Keratinocyte (primary cell): ENCODE data around the gene ABL1. TPM values are rescaled to one million over a fixed set of nuclear protein-coding genes. Genes with fewer than 3 reads are reported as not detected.
A peak's percentile ranks its signal among the peaks of the same experiment; 100 is the strongest.

ENCODE experiments used
- DNase-seq: peaks from one replicate; pipeline ENCODE4 v3.0.0-alpha.2; 2011; ENCODE audit warnings: low read depth, missing footprints, low spot score
- FAIRE-seq: peaks from 2 replicates; lab custom pipeline; 2011; peaks lifted over from hg19 to GRCh38; lab: Jason Lieb, UNC
- H2AFZ ChIP-seq: 2 replicates; pipeline ENCODE4 v1.6.0; 2012; ENCODE audit warnings: low read length, control low read depth, inconsistent platforms; ENCODE audit not compliant: control insufficient read depth
- H3K27ac ChIP-seq: 2 replicates; pipeline ENCODE4 v1.5.1; 2011; ENCODE audit warnings: low read length; ENCODE audit not compliant: control insufficient read depth, insufficient read depth
- H3K27me3 ChIP-seq: 3 replicates; pipeline ENCODE4 v1.6.0; 2011; ENCODE audit warnings: low read length; ENCODE audit not compliant: control insufficient read depth, insufficient read depth; ENCODE audit errors: extremely low read depth
- H3K36me3 ChIP-seq, 2 experiments: 2 replicates in 1 of 2; 3 replicates in 1 of 2; pipeline ENCODE4 v1.5.1; 2011; ENCODE audit warnings: low read length in 2 of 2, mild to moderate bottlenecking in 1 of 2; ENCODE audit not compliant: control insufficient read depth in 2 of 2, insufficient read depth in 2 of 2; ENCODE audit errors: extremely low read depth in 1 of 2
- H3K4me1 ChIP-seq: 3 replicates; pipeline ENCODE4 v1.5.1; 2011; ENCODE audit warnings: low read length; ENCODE audit not compliant: control insufficient read depth, insufficient read depth; ENCODE audit errors: extremely low read depth
- H3K4me2 ChIP-seq: 3 replicates; pipeline ENCODE4 v1.6.0; 2011; ENCODE audit warnings: low read depth, low read length; ENCODE audit not compliant: control insufficient read depth, insufficient read depth; ENCODE audit errors: extremely low read depth
- H3K4me3 ChIP-seq, 3 experiments: fragments of 200-600 bp in 1 of 3; sonication (generic) in 1 of 3; 2 replicates in 2 of 3; 3 replicates in 1 of 3; pipeline ENCODE4 v1.5.1; 2011 to 2016; ENCODE audit warnings: low read length in 3 of 3, mild to moderate bottlenecking in 3 of 3, control low read depth in 2 of 3, inconsistent platforms in 1 of 3, low read depth in 1 of 3, mixed read lengths in 1 of 3, mixed run types in 1 of 3, moderate library complexity in 1 of 3; ENCODE audit not compliant: control insufficient read depth in 2 of 3, insufficient read depth in 2 of 3; ENCODE audit errors: extremely low read depth in 1 of 3
- H3K79me2 ChIP-seq: 2 replicates; pipeline ENCODE4 v1.6.0; 2012; ENCODE audit warnings: low read length; ENCODE audit not compliant: control insufficient read depth, insufficient read depth
- H3K9ac ChIP-seq: 3 replicates; pipeline ENCODE4 v1.6.0; 2011; ENCODE audit warnings: low read length; ENCODE audit not compliant: control insufficient read depth, insufficient read depth; ENCODE audit errors: extremely low read depth
- H3K9me1 ChIP-seq: 3 replicates; pipeline ENCODE4 v1.6.0; 2011; ENCODE audit warnings: low read length; ENCODE audit not compliant: control insufficient read depth, insufficient read depth; ENCODE audit errors: extremely low read depth
- H3K9me3 ChIP-seq: 2 replicates; pipeline ENCODE4 v1.5.1; 2012; ENCODE audit warnings: low read depth, low read length; ENCODE audit not compliant: control insufficient read depth
- H4K20me1 ChIP-seq: 3 replicates; pipeline ENCODE4 v1.6.0; 2011; ENCODE audit warnings: low read length; ENCODE audit not compliant: control insufficient read depth, insufficient read depth; ENCODE audit errors: extremely low read depth
- CTCF ChIP-seq, 3 experiments: IDR thresholded peaks in 1 of 3; conservative IDR thresholded peaks in 1 of 3; optimal IDR thresholded peaks in 1 of 3; 2 replicates in 2 of 3; 3 replicates in 1 of 3; pipeline versions ENCODE3 to v1.5.1; 2011; ENCODE audit warnings: low read length in 3 of 3, mild to moderate bottlenecking in 3 of 3, moderate library complexity in 2 of 3, control low read depth in 1 of 3, inconsistent platforms in 1 of 3; ENCODE audit not compliant: insufficient read depth in 2 of 3; ENCODE audit errors: extremely low read depth in 1 of 3
- EZH2 ChIP-seq: IDR thresholded peaks from one replicate; pipeline ENCODE4 v1.6.1; 2012; ENCODE audit warnings: inconsistent platforms, mild to moderate bottlenecking, low read length, moderate library complexity
- dilution Hi-C: fragments of 300-500 bp; cut with MboI; formaldehyde crosslinking; loops from one replicate; pipeline ENCODE4 v1.7.0; 2020; ENCODE audit warnings: low sequenced_read_pairs; ENCODE audit not compliant: extremely low pct_ligation_motif_present
- polyA plus RNA-seq, 5 experiments: library from polyadenylated mRNA; depleted of rRNA in 3 of 5; stranded (reverse) in 3 of 5; stranded (forward) in 1 of 5; unstranded in 1 of 5; fragments of >200 nt; gene quantifications; 1 replicate in 1 of 5; 2 replicates in 3 of 5; 3 replicates in 1 of 5; pipeline versions ENCODE4 v1.2.1 to v1.2.3, GENCODE V29; 2011 to 2012; ENCODE audit warnings: missing spikeins in 2 of 5, low read depth in 1 of 5, low replicate concordance in 1 of 5

The ABL1 gene
- polyA plus RNA-seq, 1 donor (not counting 4 experiments of a cell fraction or from before 2014, with no cell fraction given): 17.0 TPM

GRCh38 chr9:130913599-130914416 lies 78.8 kb downstream of the ABL1 start:
- H3K4me3 ChIP-seq: no peak overlapping the region

GRCh38 chr9:130914417-130915095 lies 79.5 kb downstream of the ABL1 start:
- Histone ChIP-seq H3K79me2 (no peaks in the 10 kb centered on the region), H3K36me3 (no peaks in the 10 kb centered on the region), H4K20me1 (no peaks in the 10 kb centered on the region), H3K4me1 (peaks cover 6% of the 10 kb centered on the region), H3K4me2 (no peak overlapping the region), H3K27me3 (peaks cover 44% of the 10 kb centered on the region), H2AFZ (no peak overlapping the region), H3K9me1 (no peaks in the 10 kb centered on the region), H3K27ac (no peak overlapping the region), H3K9ac (no peak overlapping the region), H3K9me3 (no peaks in the 10 kb centered on the region), H3K4me3 (no peak overlapping the region)
- TF ChIP-seq CTCF (optimal IDR thresholded peaks at IDR 0.05 in 1 of 3, IDR thresholded peaks at IDR 0.05 in 1 of 3, conservative IDR thresholded peaks at IDR 0.05 in 1 of 3; ENCODE audit: extremely low read depth in 1 of 3, insufficient read depth in 2 of 3, low read length in 3 of 3) (no peak), EZH2 (no peak)
- FAIRE-seq (no peak), DNase-seq (no peak)
- dilution Hi-C loops: no loop called here

More at GRCh38 chr9:130913599-130914416, 78.8 kb downstream of the ABL1 start:
- no peak overlapping the region for H3K9ac ChIP-seq
- no peaks in the 10 kb centered on the region for H3K9me3 ChIP-seq
- H3K27me3 ChIP-seq: peaks cover 36% of the 10 kb centered on the region
- H3K9me1 ChIP-seq: no peaks in the 10 kb centered on the region
- H3K4me1 ChIP-seq: peaks cover 6% of the 10 kb centered on the region
- no peak for DNase-seq
- no peak for FAIRE-seq
- dilution Hi-C loops: no loop called here
- H3K79me2 ChIP-seq: no peaks in the 10 kb centered on the region
- TF ChIP-seq CTCF (optimal IDR thresholded peaks at IDR 0.05 in 1 of 3, IDR thresholded peaks at IDR 0.05 in 1 of 3, conservative IDR thresholded peaks at IDR 0.05 in 1 of 3; ENCODE audit: extremely low read depth in 1 of 3, insufficient read depth in 2 of 3, low read length in 3 of 3) (no peak), EZH2 (no peak)
- no peaks in the 10 kb centered on the region for H3K36me3 ChIP-seq
- H4K20me1 ChIP-seq: no peaks in the 10 kb centered on the region
- H3K4me2 ChIP-seq: peak overlapping the region; percentile 32
- no peak overlapping the region for H3K27ac ChIP-seq
- no peak overlapping the region for H2AFZ ChIP-seq
